Measurements from ENCODE around the gene CDHR3. TPM values are rescaled to one million over a fixed set of nuclear protein-coding genes. Genes with fewer than 3 reads are reported as not detected.
"Not testable (repeated sequence)": the region's sequence is repeated elsewhere in the genome, so short reads cannot be mapped to it uniquely, and the experiment has no call there.

Gene CDHR3
- total and polyA plus RNA-seq, 10 of the 15 experiments (the other 5 are each of a cell fraction or from before 2014, with no cell fraction given): 0.06 to 0.11 TPM; not detected in 8

GRCh38 chr7:105982388-105982787 lies 19.3 kb downstream of the CDHR3 start:
- no peaks in the 10 kb centered on the region for H3K9me3 ChIP-seq (replicated peaks; ENCODE audit: control insufficient read depth, insufficient read depth, low read length)
- H2AFZ ChIP-seq (ENCODE audit: control insufficient read depth, low read depth, low read length): no peak overlapping the region
- DNase-seq (ENCODE audit: low read depth, low spot score) (no peak), ATAC-seq (no peak), FAIRE-seq (no peak)
- H4K20me1 ChIP-seq (ENCODE audit: control insufficient read depth, insufficient read depth): no peaks in the 10 kb centered on the region
- SMC1A ChIA-PET (ENCODE audit: uncharacterized antibody, unreplicated experiment): no interaction called here
- no peak overlapping the region for H3K4me3 ChIP-seq
- intact Hi-C loops (cut with micrococcal nuclease; ENCODE audit: unreplicated experiment) (no loop called here), in situ Hi-C loops (cut with MboI) (no loop called here)
- CTCF ChIA-PET: interaction anchor here (0.8 to 1.1 kb wide), 2 partner anchors 19 to 216 kb away, joined by 3 to 5 read pairs; no protein-coding TSS in a partner anchor
- no TSS peak for BruUV-seq (replicated peaks)
- RAD21 ChIA-PET (ENCODE audit: unreplicated experiment): interaction anchor here (0.7 kb wide), 1 partner anchor 1099 kb away, joined by 3 read pairs; no protein-coding TSS in a partner anchor
- H3K27ac ChIP-seq (ENCODE audit: control insufficient read depth, insufficient read depth): no peak overlapping the region
- no peaks in the 10 kb centered on the region for H3K4me1 ChIP-seq (ENCODE audit: control insufficient read depth, insufficient read depth, low read length)
- H3K27me3 ChIP-seq (replicated peaks in 1 of 2; ENCODE audit: control insufficient read depth in 2 of 2, insufficient read depth in 2 of 2, low read length in 1 of 2): peaks cover 0 to 2% of the 10 kb centered on the region in 2 experiments; a peak in 1 of 4 replicates
- no peaks in the 10 kb centered on the region for H3K36me3 ChIP-seq (ENCODE audit: control insufficient read depth in 2 of 2, insufficient read depth in 2 of 2, low read length in 1 of 2)
- POLR2A ChIA-PET: interaction anchor here (0.6 kb wide), 1 partner anchor 150 kb away, joined by 4 read pairs; no protein-coding TSS in a partner anchor
- WGBS (ENCODE audit: insufficient coverage, insufficient replicate concordance, low lambda C conversion rate, missing lambda C conversion rate): 0% methylated on average over 1 of the region's 2 CpGs
- H3K79me2 ChIP-seq (ENCODE audit: control insufficient read depth, insufficient read depth, low read length): no peaks in the 10 kb centered on the region
- H3K9ac ChIP-seq (ENCODE audit: control insufficient read depth, insufficient read depth, low read length): no peak overlapping the region
- no peak overlapping the region for H3K4me2 ChIP-seq (ENCODE audit: control insufficient read depth, insufficient read depth)
- no peak for TF ChIP-seq EGR1 (IDR thresholded peaks at IDR 0.05; ENCODE audit: borderline replicate concordance in 1 of 2, low read depth in 2 of 2, low read length in 2 of 2)
- no peak for TF ChIP-seq SIN3A (IDR thresholded peaks at IDR 0.05; ENCODE audit: low read depth, low read length)
- TF ChIP-seq, protein P1, sequence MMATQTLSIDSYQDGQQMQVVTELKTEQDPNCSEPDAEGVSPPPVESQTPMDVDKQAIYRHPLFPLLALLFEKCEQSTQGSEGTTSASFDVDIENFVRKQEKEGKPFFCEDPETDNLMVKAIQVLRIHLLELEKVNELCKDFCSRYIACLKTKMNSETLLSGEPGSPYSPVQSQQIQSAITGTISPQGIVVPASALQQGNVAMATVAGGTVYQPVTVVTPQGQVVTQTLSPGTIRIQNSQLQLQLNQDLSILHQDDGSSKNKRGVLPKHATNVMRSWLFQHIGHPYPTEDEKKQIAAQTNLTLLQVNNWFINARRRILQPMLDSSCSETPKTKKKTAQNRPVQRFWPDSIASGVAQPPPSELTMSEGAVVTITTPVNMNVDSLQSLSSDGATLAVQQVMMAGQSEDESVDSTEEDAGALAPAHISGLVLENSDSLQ (IDR thresholded peaks at IDR 0.05): no peak
- TF ChIP-seq TARDBP (IDR thresholded peaks at IDR 0.05; ENCODE audit: borderline replicate concordance): no peak
- TF ChIP-seq STAT1 (conservative IDR thresholded peaks at IDR 0.05): no peak
- no peak for TF ChIP-seq IKZF1 (conservative IDR thresholded peaks at IDR 0.05)
- no peak for TF ChIP-seq GABPA (IDR thresholded peaks at IDR 0.05; ENCODE audit: low read depth)
- no peak for TF ChIP-seq SMARCA5 (IDR thresholded peaks at IDR 0.05)

DNA sequence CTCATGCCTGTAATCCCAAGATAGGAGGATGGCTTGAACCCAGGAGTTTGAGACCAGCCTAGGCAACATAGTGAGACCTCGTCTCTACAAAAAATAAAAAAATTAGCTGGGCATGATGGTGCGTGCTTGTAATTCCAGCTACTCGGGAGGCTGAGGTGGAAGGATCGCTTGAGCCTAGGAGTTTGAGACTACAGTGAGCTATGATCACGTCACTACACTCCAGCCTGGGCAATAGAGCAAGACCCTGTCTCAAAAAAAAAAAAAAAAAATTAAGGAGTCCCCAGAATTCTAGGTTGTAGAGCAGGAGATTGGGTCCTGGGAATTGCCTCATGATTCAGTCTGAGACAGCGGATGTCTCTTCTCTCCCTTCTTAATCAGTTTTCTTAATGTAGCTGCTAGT lies 21.7 kb downstream of the CDHR3 start:
- H3K4me2 ChIP-seq (ENCODE audit: control insufficient read depth, insufficient read depth); H3K4me1 ChIP-seq (ENCODE audit: control insufficient read depth, insufficient read depth, low read length); H3K9ac ChIP-seq (ENCODE audit: control insufficient read depth, insufficient read depth, low read length); POLR2A ChIA-PET; BruUV-seq (replicated peaks); intact Hi-C loops (cut with micrococcal nuclease; ENCODE audit: unreplicated experiment); SMC1A ChIA-PET (ENCODE audit: uncharacterized antibody, unreplicated experiment); DNase-seq (ENCODE audit: low read depth, low spot score); H3K36me3 ChIP-seq (ENCODE audit: control insufficient read depth in 2 of 2, insufficient read depth in 2 of 2, low read length in 1 of 2); H4K20me1 ChIP-seq (ENCODE audit: control insufficient read depth, insufficient read depth); H3K79me2 ChIP-seq (ENCODE audit: control insufficient read depth, insufficient read depth, low read length); H2AFZ ChIP-seq (ENCODE audit: control insufficient read depth, low read depth, low read length); H3K27ac ChIP-seq (ENCODE audit: control insufficient read depth, insufficient read depth); H3K27me3 ChIP-seq (replicated peaks in 1 of 2; ENCODE audit: control insufficient read depth in 2 of 2, insufficient read depth in 2 of 2, low read length in 1 of 2); H3K9me3 ChIP-seq (replicated peaks; ENCODE audit: control insufficient read depth, insufficient read depth, low read length); H3K4me3 ChIP-seq; FAIRE-seq; RAD21 ChIA-PET (ENCODE audit: unreplicated experiment); in situ Hi-C loops (cut with MboI); ATAC-seq: not testable (repeated sequence)
- 73% methylated on average over 5 of the region's 6 CpGs for WGBS (ENCODE audit: insufficient coverage, insufficient replicate concordance, low lambda C conversion rate, missing lambda C conversion rate)
- CTCF ChIA-PET: interaction anchor here (0.7 to 1.2 kb wide), 2 partner anchors 9 to 220 kb away, joined by 3 to 4 read pairs; no protein-coding TSS in a partner anchor

Measured in GM12878 (cell line).